Endothelial cell of umbilical vein (primary cell): Measurements from ENCODE around the gene ELL2. TPM values are rescaled to one million over a fixed set of nuclear protein-coding genes. Genes with fewer than 3 reads are reported as not detected.

Source experiments
- BruUV-seq: library from RNA; stranded (reverse); fragments of 400-500 nt; replicated peaks from 2 replicates; lab custom pipeline; 2021; lab: Mats Ljungman, UMichigan
- CTCF ChIA-PET: fragments of 300-600, 350-600 bp; sonication (Branson Sonifier 250); formaldehyde crosslinking; loops from one replicate; lab custom pipeline; 2021; ENCODE audit warnings: antibody characterized with exemption, inconsistent platforms; lab: Charles Lee
- POLR2A ChIA-PET: fragments of 300-600, 350-600 bp; sonication (Branson Sonifier 250); formaldehyde crosslinking; loops from one replicate; lab custom pipeline; 2021; ENCODE audit warnings: antibody characterized with exemption, inconsistent platforms; lab: Charles Lee
- DNase-seq: peaks from one replicate; pipeline ENCODE4 v3.0.0-alpha.2; 2011; ENCODE audit warnings: low read depth, low spot score
- FAIRE-seq: peaks from 2 replicates; lab custom pipeline; 2011; peaks lifted over from hg19 to GRCh38; lab: Jason Lieb, UNC
- H2AFZ ChIP-seq: 2 replicates; pipeline ENCODE4 v1.6.0; 2012; ENCODE audit warnings: low read depth, low read length, control low read depth, inconsistent platforms
- H3K27ac ChIP-seq: 2 replicates; pipeline ENCODE4 v1.5.1; 2011; ENCODE audit warnings: low read depth, mild to moderate bottlenecking, control low read depth, low read length, moderate library complexity; ENCODE audit not compliant: insufficient read depth
- H3K27me3 ChIP-seq, 2 experiments: 2 replicates each; pipeline versions ENCODE4 v1.6.0 to v1.6.1; 2011; ENCODE audit warnings: low read length in 2 of 2, mixed read lengths in 1 of 2; ENCODE audit not compliant: control insufficient read depth in 2 of 2, insufficient read depth in 2 of 2
- H3K36me3 ChIP-seq, 2 experiments: 2 replicates in 1 of 2; 3 replicates in 1 of 2; pipeline ENCODE4 v1.5.1; 2011; ENCODE audit warnings: low read length in 2 of 2, mild to moderate bottlenecking in 1 of 2, moderate library complexity in 1 of 2; ENCODE audit not compliant: control insufficient read depth in 2 of 2, insufficient read depth in 2 of 2; ENCODE audit errors: extremely low read depth in 1 of 2
- H3K4me1 ChIP-seq: 3 replicates; pipeline ENCODE4 v1.5.1; 2011; ENCODE audit warnings: mild to moderate bottlenecking, low read length; ENCODE audit not compliant: control insufficient read depth, insufficient read depth; ENCODE audit errors: extremely low read depth
- H3K4me2 ChIP-seq: 2 replicates; pipeline ENCODE4 v1.6.1; 2011; ENCODE audit warnings: low read length, control low read depth, mixed read lengths; ENCODE audit not compliant: insufficient read depth
- H3K4me3 ChIP-seq, 3 experiments: fragments of 200-600 bp in 1 of 3; sonication (generic), shearing (Covaris generic) in 1 of 3; replicated peaks in 1 of 3; 2 replicates each; pipeline ENCODE4 v1.5.1; 2011 to 2016; ENCODE audit warnings: control low read depth in 3 of 3, low read length in 3 of 3, mild to moderate bottlenecking in 2 of 3, inconsistent platforms in 1 of 3, low read depth in 1 of 3, moderate library complexity in 1 of 3; ENCODE audit not compliant: insufficient read depth in 1 of 3
- H3K79me2 ChIP-seq: 2 replicates; pipeline ENCODE4 v1.6.0; 2012; ENCODE audit warnings: low read length, inconsistent platforms; ENCODE audit not compliant: control insufficient read depth, insufficient read depth
- H3K9ac ChIP-seq: replicated peaks from 2 replicates; pipeline ENCODE3; 2011; ENCODE audit warnings: low read length, control low read depth; ENCODE audit not compliant: insufficient read depth; ENCODE audit errors: extremely low read depth
- H3K9me1 ChIP-seq: replicated peaks from 3 replicates; pipeline ENCODE4 v1.6.0; 2011; ENCODE audit warnings: mild to moderate bottlenecking, low read length; ENCODE audit not compliant: control insufficient read depth, insufficient read depth; ENCODE audit errors: extremely low read depth
- H3K9me3 ChIP-seq: replicated peaks from 2 replicates; pipeline ENCODE4 v1.5.1; 2012; ENCODE audit warnings: low read length, inconsistent platforms; ENCODE audit not compliant: control insufficient read depth, insufficient read depth
- H4K20me1 ChIP-seq: replicated peaks from 2 replicates; pipeline ENCODE3; 2011; ENCODE audit warnings: mild to moderate bottlenecking, low read length; ENCODE audit not compliant: control insufficient read depth, insufficient read depth; ENCODE audit errors: extremely low read depth
- EZH2 ChIP-seq: IDR thresholded peaks from 2 replicates; pipeline ENCODE4 v1.6.1; 2012; ENCODE audit warnings: borderline replicate concordance, low read depth, mild to moderate bottlenecking, moderate library complexity, low read length, inconsistent platforms; ENCODE audit not compliant: severe bottlenecking
- FOS ChIP-seq: IDR thresholded peaks from 2 replicates; pipeline ENCODE4 v1.6.1; 2011; ENCODE audit warnings: mild to moderate bottlenecking, low read length, moderate library complexity, borderline replicate concordance; ENCODE audit not compliant: insufficient read depth
- GATA2 ChIP-seq: IDR thresholded peaks from 2 replicates; pipeline ENCODE4 v1.7.0; 2011; ENCODE audit warnings: low read depth, mild to moderate bottlenecking, moderate library complexity, mixed read lengths, low read length; ENCODE audit not compliant: insufficient read length, insufficient read depth
- JUN ChIP-seq: IDR thresholded peaks from 2 replicates; pipeline ENCODE4 v1.6.1; 2011; ENCODE audit warnings: borderline replicate concordance, low read depth; ENCODE audit not compliant: insufficient read length, insufficient read depth
- MYC ChIP-seq: IDR thresholded peaks from one replicate; pipeline ENCODE4 v1.6.1; 2011; ENCODE audit warnings: mild to moderate bottlenecking, low read depth, low read length
- POLR2A ChIP-seq: IDR thresholded peaks from 2 replicates; pipeline ENCODE4 v1.6.1; 2012; ENCODE audit warnings: low read depth, mild to moderate bottlenecking, control low read depth, low read length
- POLR2AphosphoS5 ChIP-seq: IDR thresholded peaks from 2 replicates; pipeline ENCODE4 v1.6.1; 2012; ENCODE audit warnings: low read depth, mild to moderate bottlenecking, control low read depth, low read length, moderate library complexity; ENCODE audit not compliant: insufficient read depth
- dilution Hi-C: fragments of 300-500 bp; cut with MboI; formaldehyde crosslinking; loops from one replicate; pipeline ENCODE4 v1.15.0; 2019; ENCODE audit warnings: low sequenced_read_pairs; ENCODE audit not compliant: extremely low pct_ligation_motif_present
- intact Hi-C: fragments of 100-400 bp; cut with micrococcal nuclease; formaldehyde crosslinking; loops from one replicate; pipeline ENCODE4 v1.10.0; 2022
- polyA plus RNA-seq, 4 experiments: library from polyadenylated mRNA; depleted of rRNA in 3 of 4; stranded (reverse) in 3 of 4; unstranded in 1 of 4; fragments of >200 nt; gene quantifications; 2 replicates each; pipeline versions ENCODE4 v1.2.1 to v1.2.3, GENCODE V29; 2011 to 2012; ENCODE audit warnings: missing spikeins in 1 of 4
- total RNA-seq: library from RNA; stranded (reverse); gene quantifications from 2 replicates; pipeline ENCODE4 v1.2.3, GENCODE V29; 2021
- TF ChIP-seq, protein P1 (sequence below), 2 donors: IDR thresholded peaks; 1 replicate in 1 of 2; 2 replicates in 1 of 2; pipeline ENCODE4 v1.5.1; 2011; ENCODE audit warnings: low read length in 2 of 2, mild to moderate bottlenecking in 2 of 2, moderate library complexity in 2 of 2, control low read depth in 1 of 2, inconsistent platforms in 1 of 2, low read depth in 1 of 2; ENCODE audit not compliant: insufficient read depth in 1 of 2; ENCODE audit errors: extremely low read depth in 1 of 2
- TF ChIP-seq, protein P2 (sequence below): IDR thresholded peaks from 2 replicates; pipeline ENCODE4 v1.6.1; 2011; ENCODE audit not compliant: insufficient read depth, insufficient read length

The ELL2 gene
- total and polyA plus RNA-seq, 2 donors (not counting 3 experiments of a cell fraction or from before 2014, with no cell fraction given): 6.8 to 26.0 TPM

DNA sequence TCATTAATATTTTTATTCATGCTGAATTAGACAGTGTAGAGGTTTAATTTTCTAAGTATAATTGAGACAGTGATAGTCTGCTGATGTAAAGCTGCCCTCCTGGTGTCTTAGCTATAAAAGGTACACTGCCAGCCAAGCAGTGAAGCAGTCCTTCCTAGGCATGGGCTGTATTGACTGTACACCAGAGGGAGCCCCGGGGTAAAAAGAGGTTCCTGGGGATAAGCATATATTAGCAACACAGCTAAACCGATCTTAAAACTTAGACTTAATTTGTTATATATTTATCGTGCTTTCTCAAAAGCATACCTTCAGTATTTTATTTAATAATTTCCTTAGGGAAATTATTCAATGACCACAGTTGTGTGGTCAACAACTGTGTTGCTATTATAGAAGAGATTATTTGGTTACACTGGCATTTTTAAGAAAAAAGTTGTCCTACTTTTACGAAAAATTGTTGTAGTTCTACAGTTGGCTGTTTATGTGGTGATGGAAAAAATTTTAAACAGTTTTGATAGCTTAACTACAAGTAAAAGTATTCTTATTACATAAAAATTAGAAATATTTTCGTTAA is 68.8 kb downstream of the ELL2 start:
- ChIA-PET CTCF (interaction anchor here (0.9 to 5.5 kb wide), 20 partner anchors 14 to 541 kb away, joined by 3 to 90 read pairs (median 4); partner anchors contain the start of gene ELL2), POLR2A (no interaction called here)
- DNase-seq: peak; percentile 51
- Histone ChIP-seq H3K4me1 (no peaks in the 10 kb centered on the region), H3K4me3 (no peak overlapping the region), H3K27ac (no peak overlapping the region), H2AFZ (no peak overlapping the region), H3K27me3 (no peaks in the 10 kb centered on the region), H3K36me3 (peaks cover 8 to 9% of the 10 kb centered on the region in 2 experiments), H3K9me3 (no peaks in the 10 kb centered on the region), H4K20me1 (no peaks in the 10 kb centered on the region), H3K9ac (no peak overlapping the region), H3K79me2 (no peaks in the 10 kb centered on the region), H3K9me1 (no peaks in the 10 kb centered on the region), H3K4me2 (no peak overlapping the region)
- no TSS peak for BruUV-seq
- TF ChIP-seq, protein P1, sequence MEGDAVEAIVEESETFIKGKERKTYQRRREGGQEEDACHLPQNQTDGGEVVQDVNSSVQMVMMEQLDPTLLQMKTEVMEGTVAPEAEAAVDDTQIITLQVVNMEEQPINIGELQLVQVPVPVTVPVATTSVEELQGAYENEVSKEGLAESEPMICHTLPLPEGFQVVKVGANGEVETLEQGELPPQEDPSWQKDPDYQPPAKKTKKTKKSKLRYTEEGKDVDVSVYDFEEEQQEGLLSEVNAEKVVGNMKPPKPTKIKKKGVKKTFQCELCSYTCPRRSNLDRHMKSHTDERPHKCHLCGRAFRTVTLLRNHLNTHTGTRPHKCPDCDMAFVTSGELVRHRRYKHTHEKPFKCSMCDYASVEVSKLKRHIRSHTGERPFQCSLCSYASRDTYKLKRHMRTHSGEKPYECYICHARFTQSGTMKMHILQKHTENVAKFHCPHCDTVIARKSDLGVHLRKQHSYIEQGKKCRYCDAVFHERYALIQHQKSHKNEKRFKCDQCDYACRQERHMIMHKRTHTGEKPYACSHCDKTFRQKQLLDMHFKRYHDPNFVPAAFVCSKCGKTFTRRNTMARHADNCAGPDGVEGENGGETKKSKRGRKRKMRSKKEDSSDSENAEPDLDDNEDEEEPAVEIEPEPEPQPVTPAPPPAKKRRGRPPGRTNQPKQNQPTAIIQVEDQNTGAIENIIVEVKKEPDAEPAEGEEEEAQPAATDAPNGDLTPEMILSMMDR (IDR thresholded peaks at IDR 0.05; ENCODE audit: extremely low read depth in 1 of 2, insufficient read depth in 1 of 2, low read depth in 1 of 2, low read length in 2 of 2): peak; percentile 31 to 44
- TF ChIP-seq FOS: no peak
- dilution Hi-C loops (no loop called here), intact Hi-C loops (loop anchor here (1.0 to 2.0 kb wide), 2 partner anchors 34 to 443 kb away; no protein-coding TSS in a partner anchor)
- FAIRE-seq: peak; percentile 44

DNA sequence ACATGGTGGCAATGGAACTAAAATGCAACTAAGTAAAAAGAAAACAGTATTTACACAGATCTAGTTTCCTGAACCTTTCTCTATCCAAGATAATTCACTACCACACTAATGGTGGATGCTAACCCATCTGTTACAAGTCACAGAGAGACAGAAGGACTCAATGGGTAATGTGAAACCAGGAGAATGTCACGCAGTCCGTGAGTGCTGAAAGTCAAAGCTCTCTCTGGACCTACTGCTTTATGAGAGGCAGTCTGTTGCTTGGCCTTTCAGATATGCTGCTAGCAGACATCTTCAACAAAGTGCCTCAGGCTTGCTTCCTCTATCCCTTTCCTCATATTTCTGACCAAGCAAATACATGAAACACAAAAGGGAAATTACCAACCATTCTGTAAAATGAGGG is 70.2 kb downstream of the ELL2 start:
- Histone ChIP-seq H3K36me3 (peaks cover 8 to 9% of the 10 kb centered on the region in 2 experiments), H3K9ac (no peak overlapping the region), H3K27me3 (no peaks in the 10 kb centered on the region), H3K79me2 (no peaks in the 10 kb centered on the region), H4K20me1 (no peaks in the 10 kb centered on the region), H3K4me1 (no peaks in the 10 kb centered on the region), H3K9me3 (no peaks in the 10 kb centered on the region), H3K27ac (no peak overlapping the region), H2AFZ (no peak overlapping the region), H3K4me3 (no peak overlapping the region), H3K9me1 (no peaks in the 10 kb centered on the region), H3K4me2 (no peak overlapping the region)
- ChIA-PET CTCF (interaction anchor here (5.5 kb wide), 1 partner anchor 446 kb away, joined by 90 read pairs; no protein-coding TSS in a partner anchor), POLR2A (no interaction called here)
- dilution Hi-C loops (no loop called here), intact Hi-C loops (no loop called here)
- DNase-seq: no peak
- TF ChIP-seq MYC (no peak), POLR2AphosphoS5 (no peak), GATA2 (no peak), FOS (no peak), JUN (no peak), EZH2 (no peak), POLR2A (no peak)
- TF ChIP-seq, protein P2, sequence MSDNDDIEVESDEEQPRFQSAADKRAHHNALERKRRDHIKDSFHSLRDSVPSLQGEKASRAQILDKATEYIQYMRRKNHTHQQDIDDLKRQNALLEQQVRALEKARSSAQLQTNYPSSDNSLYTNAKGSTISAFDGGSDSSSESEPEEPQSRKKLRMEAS: no peak
- TF ChIP-seq, protein P1 (IDR thresholded peaks at IDR 0.05; ENCODE audit: extremely low read depth in 1 of 2, insufficient read depth in 1 of 2, low read depth in 1 of 2, low read length in 2 of 2): no peak
- no TSS peak for BruUV-seq
- FAIRE-seq: no peak
